HG03571 (cell line): Measurements from ENCODE around the gene LIMD2.

ENCODE experiments used
- ATAC-seq: cut with Tn5 transposase; IDR thresholded peaks from one replicate; pipeline ENCODE4 v1.9.1; 2021; ENCODE audit not compliant: unreplicated experiment

The LIMD2 gene

DNA sequence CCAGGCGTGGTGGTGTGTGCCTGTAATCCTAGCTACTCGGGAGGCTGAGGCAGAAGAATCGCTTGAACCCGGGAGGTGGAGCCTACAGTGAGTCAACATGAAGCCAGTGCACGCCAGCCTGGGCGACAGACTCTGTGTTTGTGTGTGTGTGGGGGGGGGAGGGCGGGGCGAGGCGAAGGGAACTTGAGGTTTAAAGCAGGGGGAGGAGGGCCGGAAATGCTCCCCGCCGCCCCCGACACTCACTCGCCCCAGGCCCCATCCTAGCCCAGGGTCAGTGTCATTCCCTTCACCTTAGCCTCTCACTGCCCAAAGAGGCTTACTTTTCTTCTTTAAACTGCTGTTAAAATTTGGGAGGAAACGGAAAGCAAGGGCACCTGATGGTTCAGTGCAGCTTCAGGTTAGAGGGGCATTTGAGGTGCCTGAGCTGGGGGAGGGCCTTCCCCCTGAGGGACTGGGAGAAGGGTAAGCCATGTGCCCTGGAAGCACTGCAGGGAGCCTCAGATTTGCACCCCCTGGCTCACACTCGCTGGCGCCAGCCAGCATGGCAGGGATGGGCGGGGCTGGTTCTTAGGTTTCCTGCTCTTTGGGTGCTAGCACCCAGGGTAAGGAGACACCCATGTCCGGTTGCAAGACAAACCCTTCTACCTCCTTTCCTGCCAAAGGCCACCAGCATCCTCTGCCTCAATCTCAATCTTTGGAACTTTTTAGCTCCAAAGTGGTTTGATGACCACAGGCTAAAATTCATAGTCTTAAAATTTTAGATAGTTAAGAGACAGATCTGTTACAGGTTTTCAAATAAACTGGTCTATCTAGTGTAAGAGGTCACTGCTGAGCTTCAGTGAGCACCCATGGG is 2.2 kb upstream of the LIMD2 start:
- no peak for ATAC-seq

DNA sequence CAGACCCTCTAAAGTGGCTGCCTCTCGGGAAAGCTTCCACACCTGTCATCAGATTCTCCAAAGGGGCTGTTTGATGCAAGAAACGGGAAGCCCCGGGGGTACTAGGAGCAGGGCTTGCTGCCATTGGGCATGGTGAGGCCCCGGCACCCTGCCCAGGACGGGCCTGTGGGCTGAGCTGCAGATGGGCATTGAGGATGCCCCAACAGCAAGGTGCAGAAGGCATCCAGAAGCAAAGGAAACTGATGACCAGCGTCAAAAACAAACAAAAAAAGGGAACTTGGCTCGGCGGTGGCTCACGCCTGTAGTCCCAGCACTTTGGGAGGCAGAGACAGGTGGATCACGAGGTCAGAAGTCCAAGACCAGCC is 1.5 kb upstream of the LIMD2 start:
- ATAC-seq = no peak

DNA sequence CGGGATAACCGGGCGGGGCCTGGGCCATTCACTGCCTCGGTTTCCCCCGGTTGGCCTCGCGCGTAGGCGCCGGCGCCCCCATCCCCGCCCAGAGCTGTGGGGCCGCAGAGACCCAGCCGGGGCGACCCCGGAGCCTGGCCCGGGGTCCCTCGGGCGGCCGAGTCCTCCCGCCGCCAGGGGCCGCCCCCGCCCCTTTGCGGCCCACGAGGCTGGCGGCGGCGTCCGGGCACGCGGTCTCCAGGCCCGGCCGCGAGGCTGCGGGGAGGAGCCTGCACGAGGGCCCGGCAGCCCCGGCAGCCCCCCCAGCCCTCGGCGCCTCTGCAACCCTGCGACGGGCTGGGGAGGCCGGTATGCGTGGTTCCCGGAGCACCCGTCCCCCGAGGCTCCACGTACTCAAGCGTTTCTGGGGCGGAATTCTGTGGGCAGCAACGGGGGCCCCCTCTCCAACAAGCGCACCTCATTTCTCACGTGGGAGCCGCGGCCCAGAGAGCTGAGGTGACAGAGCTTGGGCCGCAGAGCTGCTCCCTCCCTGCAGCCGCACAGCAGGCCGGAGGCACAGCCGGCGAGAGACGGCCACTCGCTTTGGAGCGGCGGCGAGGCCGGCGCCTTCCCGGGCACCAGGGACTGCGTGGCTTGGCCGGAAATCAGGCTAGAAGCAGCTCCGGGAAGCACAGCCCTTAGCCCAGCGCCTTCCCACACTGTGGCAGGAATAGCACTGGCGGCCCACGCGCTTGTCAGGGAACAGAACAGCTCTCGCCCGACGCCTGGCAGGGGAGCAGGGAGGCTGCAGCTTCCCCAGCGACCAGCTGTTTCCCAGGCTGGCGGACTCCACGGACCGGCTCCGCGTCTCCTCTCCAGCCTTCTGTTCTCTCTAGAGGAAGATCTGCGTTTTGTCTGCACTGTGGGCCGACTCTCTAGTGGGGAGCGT is 867 bp upstream of the LIMD2 start:
- ATAC-seq = no peak

DNA sequence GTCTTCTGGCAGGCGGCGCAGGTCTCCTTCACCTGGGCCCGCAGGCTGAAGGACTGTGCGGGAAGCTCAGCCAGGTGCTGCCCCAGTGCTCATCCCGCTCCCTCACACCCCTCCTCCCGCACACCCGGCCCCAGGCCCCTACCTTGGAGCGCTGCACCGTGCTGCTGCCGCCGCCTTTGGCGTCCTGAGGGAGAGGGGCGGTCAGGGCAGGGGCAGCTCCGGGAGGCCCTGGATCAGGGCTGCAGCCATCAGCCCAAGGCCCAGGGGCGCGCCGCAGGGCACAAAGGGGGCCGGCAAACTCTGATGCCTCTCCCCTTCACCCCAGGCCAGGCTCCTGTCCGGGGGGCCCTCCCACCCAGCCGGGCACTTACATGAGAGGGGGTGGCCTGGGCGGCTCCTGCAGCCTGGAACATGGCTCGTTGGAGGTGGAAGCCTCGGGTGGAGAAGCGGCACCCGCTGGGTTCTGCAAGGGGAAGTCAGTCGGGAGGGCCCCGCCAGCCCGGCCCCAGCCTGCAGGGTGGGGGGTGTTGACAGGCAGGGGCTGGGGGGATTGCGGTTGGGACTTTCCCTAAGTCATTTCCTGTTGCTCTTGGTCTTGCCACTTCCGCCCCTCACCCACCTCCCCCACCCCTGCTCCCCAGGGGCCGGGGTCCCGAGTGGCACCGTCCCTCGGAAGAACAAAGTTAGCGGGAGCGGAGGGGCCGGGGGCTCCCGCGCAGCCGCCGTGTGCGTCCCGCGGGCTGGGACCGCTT is 863 bp downstream of the LIMD2 start:
- peak; percentile 22 for ATAC-seq

DNA sequence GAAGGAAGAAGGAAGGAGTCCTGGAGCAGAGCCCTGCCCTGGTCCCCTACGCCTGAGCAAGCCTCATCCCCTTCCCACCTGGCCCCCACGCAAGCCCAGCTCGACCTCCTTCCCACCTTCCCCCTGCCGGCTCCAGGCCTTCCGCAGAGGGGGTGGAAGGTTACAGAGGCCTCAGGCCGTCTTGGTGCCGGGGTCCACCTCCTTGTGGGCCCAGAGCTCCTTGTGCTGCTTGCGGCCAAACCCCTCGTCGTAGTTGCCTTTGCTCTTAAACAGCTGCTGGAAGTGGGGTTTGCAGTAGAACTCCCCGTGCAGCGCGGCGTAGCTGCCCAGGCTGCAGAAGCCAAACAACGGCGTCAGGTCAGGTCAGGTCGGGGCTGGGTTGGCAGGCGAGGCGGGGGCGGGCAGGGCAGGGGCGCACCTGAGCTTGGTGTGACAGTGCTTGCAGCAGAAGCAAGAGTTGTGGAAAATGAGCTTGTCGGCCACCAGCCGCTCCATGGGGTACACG is 1.5 kb downstream of the LIMD2 start:
- ATAC-seq = no peak

DNA sequence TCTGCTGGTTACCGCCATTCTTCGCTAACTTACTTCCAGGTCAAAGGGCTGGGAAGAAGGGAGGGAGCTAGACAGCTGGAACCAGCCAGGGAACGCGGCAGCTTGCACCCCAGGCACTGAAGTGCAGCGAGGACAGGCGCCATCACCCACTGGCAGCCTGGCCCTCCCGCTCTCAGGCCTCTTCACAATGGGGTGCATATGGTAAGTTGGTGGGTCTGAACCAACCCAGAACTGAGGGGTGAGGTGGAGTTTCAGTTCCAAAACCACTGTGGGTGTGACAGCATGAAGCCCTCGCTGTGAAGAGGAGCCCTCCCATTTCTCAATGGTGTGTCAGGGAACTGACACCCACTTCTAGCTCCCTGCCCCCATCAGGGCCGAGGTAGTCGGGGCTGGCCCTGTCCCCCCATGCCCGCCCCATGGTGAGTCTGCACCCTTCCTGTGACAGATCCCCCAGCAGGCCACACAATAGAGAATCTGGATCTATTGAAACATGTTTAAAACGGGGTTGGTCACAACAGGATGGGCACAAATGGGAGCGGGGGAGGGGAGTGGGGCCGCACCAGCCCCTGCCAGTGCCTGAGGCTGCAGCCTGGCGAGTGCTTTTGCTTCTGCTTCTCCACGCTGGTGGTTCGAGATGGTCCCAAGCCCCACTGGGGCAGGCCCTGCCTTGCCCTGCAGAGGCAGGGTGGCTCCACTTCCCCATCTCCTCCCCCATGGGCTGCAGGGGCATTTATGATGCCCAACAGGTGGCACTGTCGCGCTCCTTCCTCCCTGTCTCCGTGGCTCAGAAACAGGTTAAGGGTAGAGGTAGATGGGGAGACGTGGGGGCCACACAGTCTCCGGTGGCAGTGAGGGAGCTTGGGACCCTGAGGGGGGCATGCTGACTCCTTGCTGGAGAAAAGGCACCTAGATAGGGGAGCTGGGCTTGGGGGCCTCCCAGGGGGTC is 2.3 kb downstream of the LIMD2 start:
- no peak for ATAC-seq

DNA sequence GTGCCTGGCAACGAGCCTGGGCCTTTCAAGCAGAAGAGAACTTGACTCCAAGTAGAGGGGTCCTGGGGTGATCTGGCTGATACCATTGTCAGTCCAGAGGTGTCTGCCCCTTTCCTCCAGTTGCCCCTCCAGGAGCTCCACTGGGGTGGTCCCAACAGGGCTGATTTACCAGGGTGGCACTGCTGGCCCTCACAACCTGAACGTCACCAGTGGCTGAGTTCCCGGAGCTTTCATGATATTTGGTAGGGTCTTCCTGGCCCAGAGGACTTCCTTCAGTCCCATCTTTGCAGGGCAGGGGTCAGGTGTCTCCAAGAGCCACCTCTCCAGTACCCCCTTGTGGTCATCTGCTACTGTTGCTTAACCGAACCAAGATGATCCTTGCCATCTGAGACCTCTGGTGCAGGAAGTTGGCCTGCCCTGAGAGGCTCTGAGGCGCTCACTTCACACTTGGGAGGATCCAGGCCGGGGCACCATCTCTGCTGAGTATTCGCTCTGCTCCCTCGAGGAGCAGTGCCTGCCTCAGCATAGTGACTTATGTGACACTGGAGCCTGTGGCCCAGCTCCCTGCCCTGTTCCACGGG is 3.5 kb downstream of the LIMD2 start:
- ATAC-seq = no peak

DNA sequence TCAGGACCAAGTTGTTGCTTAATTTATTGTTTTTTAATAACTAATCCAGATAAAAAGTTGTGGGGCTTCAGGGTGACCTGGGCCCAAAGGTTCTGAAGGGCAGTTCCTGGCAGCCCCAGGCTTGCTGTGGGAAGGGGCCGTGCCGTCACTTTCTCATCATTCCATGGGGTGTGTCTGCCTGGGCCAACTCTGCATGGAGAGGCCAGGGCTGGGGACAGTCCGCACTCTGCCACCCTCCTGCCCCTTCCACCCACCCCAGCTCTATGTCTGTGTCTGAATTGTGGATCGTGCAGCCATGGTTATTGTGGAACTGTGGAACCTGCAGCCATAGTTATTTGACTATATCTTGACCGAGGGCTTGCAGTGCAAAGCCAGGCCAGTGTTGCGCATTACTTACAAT is 4.0 kb downstream of the LIMD2 start:
- ATAC-seq = no peak

DNA sequence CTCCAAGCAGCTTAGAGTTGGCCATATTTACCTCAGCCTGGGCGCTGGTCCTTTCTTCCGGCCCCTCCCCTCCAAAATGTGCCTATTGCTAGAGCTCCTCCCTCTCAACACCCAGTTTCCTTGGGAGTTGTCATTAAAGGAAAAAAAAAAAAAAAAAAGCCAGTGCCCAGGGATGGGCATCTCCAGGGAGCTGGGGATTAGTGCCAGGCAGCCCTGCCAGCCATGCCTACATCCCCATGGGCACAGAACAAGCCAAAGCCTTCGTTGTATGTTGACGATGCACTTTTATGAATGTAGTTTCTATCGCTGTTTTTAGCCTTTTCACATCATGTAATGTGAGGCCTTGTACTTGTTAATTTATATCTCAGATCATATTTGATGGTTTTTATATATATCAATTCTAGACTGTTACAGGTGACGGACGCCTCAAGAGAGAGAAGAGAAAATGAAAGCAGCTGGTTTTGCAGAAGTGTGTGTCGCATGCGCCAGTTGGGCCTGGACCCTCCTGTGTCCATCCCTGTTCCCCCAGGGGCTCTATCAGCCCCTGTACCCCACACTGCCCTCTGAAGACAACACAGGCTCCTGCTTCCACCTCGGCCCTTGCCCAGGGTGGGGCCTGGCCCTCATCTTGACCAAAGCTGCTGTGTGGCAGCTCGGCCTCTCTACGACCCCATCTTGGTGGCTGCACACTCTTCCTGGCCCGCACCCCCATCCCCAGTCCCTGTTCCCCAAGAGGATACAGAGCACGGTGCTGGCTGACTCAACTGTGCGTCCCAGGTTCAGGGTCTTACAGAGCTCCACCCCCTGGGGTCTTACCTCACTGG is 4.8 kb downstream of the LIMD2 start:
- no peak for ATAC-seq

DNA sequence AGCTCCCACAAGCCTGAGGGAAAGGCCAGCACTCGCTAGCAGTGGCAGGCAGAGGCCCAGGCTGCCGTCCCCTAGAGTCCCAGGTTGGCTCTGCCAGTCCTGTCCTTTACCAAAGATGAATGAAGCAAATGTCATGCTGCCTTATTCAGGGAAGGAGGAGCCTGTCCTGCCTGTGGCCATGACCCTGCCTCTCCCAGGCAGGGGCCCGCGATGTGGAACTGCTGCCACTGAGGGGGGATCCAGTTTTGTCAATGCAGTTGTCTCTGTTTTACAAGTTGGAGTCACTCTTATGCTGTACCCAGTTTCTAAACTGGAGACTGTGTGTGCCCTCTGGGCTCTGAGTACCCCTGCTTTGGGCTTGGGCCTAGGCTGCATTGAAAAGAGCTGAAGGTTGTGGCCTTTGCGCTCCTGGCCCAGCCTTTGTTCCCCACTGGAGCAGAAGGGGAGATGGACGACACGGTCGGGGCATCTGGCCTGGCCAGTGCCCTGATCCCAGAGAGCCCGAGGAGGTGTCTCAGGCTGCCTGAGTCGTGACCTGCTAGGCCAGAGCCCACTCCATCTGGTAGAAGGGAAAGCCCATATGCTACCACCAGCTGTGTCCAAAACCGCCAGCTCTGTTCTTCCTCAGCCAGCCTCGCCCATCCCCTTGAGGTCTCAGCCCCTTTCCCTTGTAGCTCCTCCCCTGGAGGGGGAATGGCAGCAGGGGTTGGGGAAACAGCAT is 5.5 kb downstream of the LIMD2 start:
- no peak for ATAC-seq

DNA sequence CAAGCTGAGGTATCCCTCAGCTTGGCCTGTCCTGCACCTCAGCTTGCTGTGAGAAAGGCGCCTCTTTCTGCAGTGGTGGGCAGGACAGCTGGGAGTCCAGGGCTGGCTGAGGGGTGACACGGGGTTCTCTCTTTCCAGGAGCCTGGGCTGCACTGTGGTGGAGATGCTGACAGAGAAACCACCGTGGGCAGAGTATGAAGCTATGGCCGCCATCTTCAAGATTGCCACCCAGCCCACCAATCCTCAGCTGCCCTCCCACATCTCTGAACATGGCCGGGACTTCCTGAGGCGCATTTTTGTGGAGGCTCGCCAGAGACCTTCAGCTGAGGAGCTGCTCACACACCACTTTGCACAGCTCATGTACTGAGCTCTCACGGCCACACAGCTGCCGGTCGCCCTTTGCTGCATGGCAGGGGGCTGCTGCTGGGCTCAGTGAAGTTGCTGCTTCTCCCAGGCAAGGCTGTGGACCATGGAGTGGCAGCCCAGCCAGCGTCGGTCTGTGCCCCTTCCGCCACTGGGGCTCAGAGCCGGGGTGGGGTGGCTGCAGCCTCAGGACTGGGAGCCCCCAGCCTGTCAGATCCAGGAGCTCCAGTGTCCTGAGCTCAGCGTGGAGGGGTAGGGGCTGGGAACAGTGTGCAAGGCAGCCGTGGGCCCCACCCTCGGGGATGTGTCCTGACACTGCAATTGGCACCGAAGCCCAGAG is 6.4 kb downstream of the LIMD2 start:
- ATAC-seq = no peak

DNA sequence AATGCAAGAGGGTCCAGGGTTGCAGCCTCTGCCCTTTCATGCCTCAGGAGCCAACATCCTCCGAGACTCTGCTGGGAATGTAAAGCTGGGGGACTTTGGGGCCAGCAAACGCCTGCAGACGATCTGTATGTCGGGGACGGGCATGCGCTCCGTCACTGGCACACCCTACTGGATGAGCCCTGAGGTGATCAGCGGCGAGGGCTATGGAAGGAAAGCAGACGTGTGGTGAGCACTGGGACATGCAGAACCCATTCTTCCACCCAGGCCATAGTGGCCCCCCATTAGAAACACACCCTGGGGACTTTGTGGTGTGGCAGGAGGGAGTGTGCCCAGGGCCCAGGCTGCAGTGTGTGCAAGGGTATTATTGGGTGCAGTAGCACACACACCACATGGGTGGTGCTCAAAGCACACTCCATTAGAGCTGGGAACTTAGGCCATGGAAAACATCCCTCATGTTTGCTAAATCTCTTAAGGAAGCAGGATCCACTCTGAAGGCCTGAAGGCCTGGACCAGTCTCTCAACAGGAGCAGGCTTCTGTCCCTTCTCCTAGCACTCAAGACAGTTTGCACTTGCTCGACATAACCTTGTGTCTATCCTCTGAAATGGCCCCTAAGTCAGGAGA is 7.6 kb downstream of the LIMD2 start:
- ATAC-seq = no peak

DNA sequence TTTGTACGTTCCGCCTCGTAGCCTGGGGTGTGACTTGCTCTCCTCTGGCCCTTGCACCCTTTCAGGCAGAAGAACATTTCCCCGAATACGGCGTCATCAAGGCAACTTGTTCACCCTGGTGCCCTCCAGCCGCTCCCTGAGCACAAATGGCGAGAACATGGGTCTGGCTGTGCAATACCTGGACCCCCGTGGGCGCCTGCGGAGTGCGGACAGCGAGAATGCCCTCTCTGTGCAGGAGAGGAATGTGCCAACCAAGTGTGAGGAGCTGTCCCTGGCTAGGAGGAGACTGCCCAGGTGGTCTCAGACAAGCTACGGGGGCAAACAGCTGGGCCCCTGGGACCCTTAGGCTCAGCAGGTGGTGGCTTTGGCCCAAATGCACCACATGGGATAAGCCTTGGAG is 10.4 kb downstream of the LIMD2 start:
- no peak for ATAC-seq

DNA sequence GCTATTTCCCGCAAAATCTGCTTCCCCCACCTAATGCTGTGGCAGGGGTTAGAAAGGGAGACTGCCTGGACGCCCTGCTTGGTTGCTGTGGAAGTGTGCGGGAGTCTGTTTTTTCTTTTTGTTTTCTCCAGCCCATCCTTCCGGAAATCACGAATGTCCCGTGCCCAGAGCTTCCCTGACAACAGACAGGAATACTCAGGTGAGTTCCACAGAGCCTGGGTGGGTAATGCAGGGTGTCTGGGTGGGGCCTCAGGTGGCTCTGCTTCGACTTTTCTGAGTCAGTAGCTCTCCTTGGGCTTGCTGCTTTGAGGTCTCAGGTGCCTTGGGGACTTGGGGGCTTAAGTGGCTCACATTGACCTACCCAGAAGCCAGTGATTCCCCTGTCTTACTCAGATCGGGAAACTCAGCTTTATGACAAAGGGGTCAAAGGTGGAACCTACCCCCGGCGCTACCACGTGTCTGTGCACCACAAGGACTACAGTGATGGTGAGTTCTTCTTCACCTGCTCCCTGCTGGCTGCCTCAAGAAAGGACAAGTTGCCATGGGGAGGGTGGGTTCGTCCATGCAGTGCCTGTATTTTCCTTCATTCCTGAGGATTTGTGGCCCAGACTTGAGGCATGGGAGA is 11.4 kb downstream of the LIMD2 start:
- ATAC-seq = no peak

DNA sequence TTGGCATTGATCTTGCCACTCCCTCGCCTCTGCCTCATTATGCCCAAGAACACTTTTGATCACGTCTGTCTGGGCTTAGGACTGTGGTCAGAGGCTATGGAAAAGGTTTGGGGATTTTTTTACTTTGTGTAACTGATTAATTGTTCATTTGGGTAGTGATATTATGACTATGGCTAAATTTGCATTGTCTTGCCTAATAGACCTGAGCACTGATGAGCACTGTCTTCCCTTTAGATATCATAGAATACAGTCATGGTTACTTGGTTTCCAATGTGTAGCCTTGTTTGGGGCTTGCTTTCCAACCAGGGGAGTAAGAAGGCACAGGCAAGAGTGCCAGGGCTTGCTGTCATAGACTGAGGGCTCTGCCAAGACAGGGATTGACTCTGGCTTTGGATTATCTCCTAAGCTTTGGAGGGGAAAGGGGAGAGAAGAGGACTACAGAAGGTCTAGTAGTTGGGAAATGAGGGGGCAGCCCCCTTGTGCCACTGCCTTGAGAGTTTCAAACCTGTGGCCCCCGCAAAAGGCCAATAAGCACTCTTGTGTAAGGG is 13.7 kb downstream of the LIMD2 start:
- ATAC-seq = no peak

DNA sequence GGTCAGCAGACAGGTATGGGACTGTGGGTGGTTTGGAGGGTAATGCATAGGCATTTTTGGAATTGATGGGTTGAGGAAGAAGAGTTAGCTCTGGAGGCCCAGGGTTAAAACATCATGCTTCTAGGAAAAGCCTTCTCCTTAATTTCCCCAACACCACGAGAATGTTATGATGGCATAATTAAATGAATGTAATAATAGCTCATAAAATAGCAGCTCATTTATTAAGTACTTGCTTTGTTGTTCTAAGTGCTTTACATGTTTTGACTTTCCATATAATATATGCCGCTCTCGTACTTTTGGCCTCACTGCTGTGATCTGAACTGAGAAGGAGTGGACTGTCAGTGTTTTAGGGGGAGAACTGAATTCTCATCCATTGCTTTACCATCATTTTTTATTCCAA is 14.3 kb downstream of the LIMD2 start:
- ATAC-seq = no peak
